HepG2 (cell line): ENCODE data around the gene EHD1. TPM values are rescaled to one million over a fixed set of nuclear protein-coding genes. Genes with fewer than 3 reads are reported as not detected.

Experiments used
- DMTF1 ChIP-seq: sonication (generic); formaldehyde crosslinking; IDR thresholded peaks from 2 replicates; pipeline ENCODE4 v1.4.0; 2020; ENCODE audit warnings: mild to moderate bottlenecking, missing genetic modification reagents
- HNRNPH1 ChIP-seq: fragments of 200-400 bp; formaldehyde crosslinking; optimal IDR thresholded peaks from 2 replicates; pipeline ENCODE3; 2017; ENCODE audit warnings: mild to moderate bottlenecking, low read depth, low read length
- IKZF5 ChIP-seq: IDR thresholded peaks from 2 replicates; pipeline ENCODE4 v1.6.1; 2018; ENCODE audit warnings: missing genetic modification reagents, mild to moderate bottlenecking, missing compliant biosample characterization
- KDM6A ChIP-seq: IDR thresholded peaks from 2 replicates; pipeline ENCODE4 v1.6.1; 2016; ENCODE audit warnings: low read depth
- POLR2AphosphoS2 ChIP-seq: IDR thresholded peaks from 2 replicates; pipeline ENCODE4 v1.6.1; 2011; ENCODE audit warnings: low read depth, low read length, improper control_type of control experiment
- RBM22 ChIP-seq: fragments of 200-400 bp; formaldehyde crosslinking; optimal IDR thresholded peaks from 2 replicates; pipeline ENCODE3; 2017; ENCODE audit warnings: mild to moderate bottlenecking, low read length, moderate library complexity
- SNAPC2 ChIP-seq: sonication (generic); formaldehyde crosslinking; IDR thresholded peaks from 2 replicates; pipeline ENCODE4 v1.8.1; 2022; ENCODE audit warnings: mild to moderate bottlenecking, missing genetic modification reagents
- TCF7 ChIP-seq: sonication (generic); IDR thresholded peaks from 2 replicates; pipeline ENCODE4 v1.6.1; 2016; ENCODE audit warnings: antibody characterized with exemption, low read depth
- TMF1 ChIP-seq: sonication (generic); formaldehyde crosslinking; IDR thresholded peaks from 2 replicates; pipeline ENCODE4 v1.8.1; 2022; ENCODE audit warnings: low read depth, missing genetic modification reagents
- ZBTB2 ChIP-seq: sonication (generic); formaldehyde crosslinking; IDR thresholded peaks from 2 replicates; pipeline ENCODE4 v1.8.0; 2022; ENCODE audit warnings: low read depth, missing genetic modification reagents
- ZBTB34 ChIP-seq: sonication (generic); formaldehyde crosslinking; IDR thresholded peaks from 2 replicates; pipeline ENCODE4 v1.8.0; 2022; ENCODE audit warnings: mild to moderate bottlenecking, missing genetic modification reagents
- ZMYM3 ChIP-seq: sonication (generic); formaldehyde crosslinking; IDR thresholded peaks from 2 replicates; pipeline ENCODE4 v1.5.1; 2020; ENCODE audit warnings: mild to moderate bottlenecking, missing genetic modification reagents
- ZNF207 ChIP-seq: fragments of 450-650 bp; IDR thresholded peaks from 2 replicates; pipeline ENCODE4 v1.6.1; 2016; ENCODE audit warnings: antibody characterized with exemption, borderline replicate concordance
- ZNF280B ChIP-seq: sonication (generic); formaldehyde crosslinking; IDR thresholded peaks from 2 replicates; pipeline ENCODE4 v1.5.0; 2020; ENCODE audit warnings: missing genetic modification reagents, mild to moderate bottlenecking, borderline replicate concordance
- ZNF557 ChIP-seq: sonication (generic); formaldehyde crosslinking; IDR thresholded peaks from 2 replicates; pipeline ENCODE4 v1.4.0; 2020; ENCODE audit warnings: missing genetic modification reagents
- ZNF598 ChIP-seq: sonication (generic); formaldehyde crosslinking; IDR thresholded peaks from 2 replicates; pipeline ENCODE4 v1.5.1; 2020; ENCODE audit warnings: mild to moderate bottlenecking, missing genetic modification reagents, borderline replicate concordance
- ZNF780A ChIP-seq: sonication (generic); formaldehyde crosslinking; IDR thresholded peaks from 2 replicates; pipeline ENCODE4 v1.8.0; 2022; ENCODE audit warnings: mild to moderate bottlenecking, missing genetic modification reagents, moderate library complexity
- polyA plus RNA-seq, 8 experiments: library from polyadenylated mRNA; depleted of rRNA in 3 of 8; stranded (reverse) in 7 of 8; unstranded in 1 of 8; fragments of >200 nt; fragmentation: Illumina TruSeq in 4 of 8; extraction: Trizol in 4 of 8; gene quantifications; 2 replicates each; pipeline versions ENCODE4 v1.2.1 to v1.2.3, GENCODE V29; 2011 to 2016; ENCODE audit warnings: low read depth in 4 of 8, missing spikeins in 1 of 8, mixed read lengths in 1 of 8; ENCODE audit not compliant: insufficient read depth in 1 of 8
- total RNA-seq, 5 experiments: library from RNA; depleted of rRNA; stranded (reverse); fragments of >200 nt; fragmentation: Illumina TruSeq; extraction: Trizol; gene quantifications; 2 replicates each; pipeline ENCODE4 v1.2.3, GENCODE V29; 2016; ENCODE audit warnings: low read depth in 1 of 5

The EHD1 gene
- total and polyA plus RNA-seq, 2 of the 13 experiments (the other 11 are each of a cell fraction or from before 2014, with no cell fraction given), result 23.6 to 26.6 TPM

GRCh38 chr11:64891215-64891848, 12.9 kb upstream of the EHD1 start (continued):
- TF ChIP-seq TMF1 (no peak), ZNF780A (CRISPR knock-in tag) (no peak), ZNF598 (CRISPR knock-in tag) (no peak), KDM6A (no peak), RBM22 (no peak), ZBTB34 (no peak), POLR2AphosphoS2 (no peak), HNRNPH1 (no peak), ZNF207 (no peak), SNAPC2 (CRISPR knock-in tag) (no peak), DMTF1 (no peak), IKZF5 (CRISPR knock-in tag) (no peak), ZBTB2 (CRISPR knock-in tag) (no peak), ZNF557 (CRISPR knock-in tag) (no peak), TCF7 (no peak), ZNF280B (CRISPR knock-in tag) (no peak), ZMYM3 (CRISPR knock-in tag) (no peak)
